GM12878 (cell line): ENCODE results near the gene MORC3. TPM values are rescaled to one million over a fixed set of nuclear protein-coding genes. Genes with fewer than 3 reads are reported as not detected.
"Not testable (repeated sequence)": the region's sequence is repeated elsewhere in the genome, so short reads cannot be mapped to it uniquely, and the experiment has no call there.

Experiments
- ATAC-seq: fragments of 200-7000 bp; cut with Tn5 transposase; 3 replicates; pipeline ENCODE4 v1.9.1; 2020; ENCODE audit warnings: mild to moderate bottlenecking, moderate library complexity
- BruUV-seq: library from RNA; stranded (reverse); fragments of 400-500 nt; replicated peaks from 2 replicates; lab custom pipeline; 2021; lab: Mats Ljungman, UMichigan
- CTCF ChIA-PET: fragments of 300-600 bp; sonication (Branson Sonifier 250); formaldehyde crosslinking; extraction: SDS; loops from one replicate; lab custom pipeline; 2021; ENCODE audit warnings: inconsistent platforms; lab: Yijun Ruan, JAX
- POLR2A ChIA-PET: fragments of 350-600 bp; formaldehyde crosslinking; extraction: SDS; loops from one replicate; lab custom pipeline; 2021; ENCODE audit warnings: inconsistent platforms; lab: Charles Lee
- RAD21 ChIA-PET: fragments of 300-600 bp; sonication (Branson Sonifier 250); formaldehyde crosslinking; loops from one replicate; lab custom pipeline; 2023; ENCODE audit warnings: antibody characterized with exemption; ENCODE audit not compliant: unreplicated experiment; lab: Charles Lee
- SMC1A ChIA-PET: fragments of 300-600 bp; sonication (Branson Sonifier 250); formaldehyde crosslinking; loops from one replicate; lab custom pipeline; 2023; ENCODE audit not compliant: unreplicated experiment, uncharacterized antibody; lab: Charles Lee
- DNase-seq: peaks from one replicate; pipeline ENCODE4 v3.0.0-alpha.2; 2011; ENCODE audit warnings: low read depth, low spot score
- FAIRE-seq: peaks from 3 replicates; lab custom pipeline; 2011; peaks lifted over from hg19 to GRCh38; lab: Jason Lieb, UNC
- H2AFZ ChIP-seq: 2 replicates; pipeline ENCODE4 v1.6.0; 2011; ENCODE audit warnings: low read depth, low read length, control low read depth; ENCODE audit not compliant: control insufficient read depth
- H3K27ac ChIP-seq: 2 replicates; pipeline ENCODE4 v1.5.1; 2011; ENCODE audit warnings: control low read depth; ENCODE audit not compliant: control insufficient read depth, insufficient read depth
- H3K27me3 ChIP-seq, 2 experiments: replicated peaks in 1 of 2; 2 replicates each; pipeline versions ENCODE4 v1.6.0 to v1.6.1; 2011; ENCODE audit warnings: low read length in 1 of 2; ENCODE audit not compliant: control insufficient read depth in 2 of 2, insufficient read depth in 2 of 2
- H3K36me3 ChIP-seq, 2 experiments: 2 replicates each; pipeline ENCODE4 v1.5.1; 2011; ENCODE audit warnings: low read length in 1 of 2; ENCODE audit not compliant: control insufficient read depth in 2 of 2, insufficient read depth in 2 of 2
- H3K4me1 ChIP-seq: 2 replicates; pipeline ENCODE4 v1.6.1; 2011; ENCODE audit warnings: mild to moderate bottlenecking, low read length, moderate library complexity, mixed read lengths; ENCODE audit not compliant: control insufficient read depth, insufficient read depth
- H3K4me2 ChIP-seq: 2 replicates; pipeline ENCODE4 v1.6.0; 2011; ENCODE audit warnings: control low read depth; ENCODE audit not compliant: control insufficient read depth, insufficient read depth
- H3K4me3 ChIP-seq: fragments of 200-600 bp; sonication (generic); 2 replicates; pipeline ENCODE4 v1.5.1; 2016
- H3K79me2 ChIP-seq: 2 replicates; pipeline ENCODE4 v1.6.0; 2011; ENCODE audit warnings: low read length; ENCODE audit not compliant: control insufficient read depth, insufficient read depth
- H3K9ac ChIP-seq: 2 replicates; pipeline ENCODE4 v1.8.0; 2011; ENCODE audit warnings: low read length, control low read depth, mixed read lengths; ENCODE audit not compliant: control insufficient read depth, insufficient read depth
- H3K9me3 ChIP-seq: replicated peaks from 3 replicates; pipeline ENCODE4 v1.5.1; 2011; ENCODE audit warnings: mild to moderate bottlenecking, low read length; ENCODE audit not compliant: control insufficient read depth, insufficient read depth
- H4K20me1 ChIP-seq: 2 replicates; pipeline ENCODE4 v1.6.0; 2011; ENCODE audit not compliant: control insufficient read depth, insufficient read depth
- KLF5 ChIP-seq: fragments of 450-650 bp; IDR thresholded peaks from 2 replicates; pipeline ENCODE4 v1.6.1; 2014; ENCODE audit warnings: mild to moderate bottlenecking; ENCODE audit not compliant: partially characterized antibody
- TARDBP ChIP-seq: IDR thresholded peaks from 2 replicates; pipeline ENCODE4 v1.6.1; 2016; ENCODE audit warnings: borderline replicate concordance
- YY1 ChIP-seq: IDR thresholded peaks from 2 replicates; pipeline ENCODE4 v1.6.1; 2011; ENCODE audit warnings: low read depth, mild to moderate bottlenecking, low read length
- WGBS: methylation state at CpG from one replicate; pipeline ENCODE4 v1.1.6; 2016; ENCODE audit warnings: low lambda C conversion rate; ENCODE audit not compliant: insufficient replicate concordance, insufficient coverage; ENCODE audit errors: missing lambda C conversion rate; 5-methylcytosine and 5-hydroxymethylcytosine counted together
- in situ Hi-C: fragments of 300-500 bp; cut with MboI; formaldehyde crosslinking; loops from 9 replicates; pipeline ENCODE4 v1.14.3; 2018; ENCODE audit warnings: mixed read lengths
- intact Hi-C: fragments of 100-400 bp; cut with micrococcal nuclease; formaldehyde crosslinking; loops from one replicate; pipeline ENCODE4 v1.14.2; 2022; ENCODE audit not compliant: unreplicated experiment
- polyA plus RNA-seq, 11 experiments: library from polyadenylated mRNA; depleted of rRNA in 4 of 11; unstranded in 6 of 11; stranded (reverse) in 5 of 11; fragments of >200 nt; fragmentation: Nextera tagmentation in 4 of 11; fragmentation: Illumina TruSeq in 1 of 11; extraction: Ambion mirVana in 4 of 11; extraction: Trizol in 1 of 11; gene quantifications; 1 replicate in 1 of 11; 2 replicates in 10 of 11; pipeline versions ENCODE4 v1.2.1 to v1.2.3, GENCODE V29; 2011 to 2016; ENCODE audit warnings: inconsistent platforms in 2 of 11, missing spikeins in 2 of 11, low read depth in 1 of 11
- total RNA-seq, 4 experiments: library from RNA; depleted of rRNA in 3 of 4; stranded (reverse); fragments of >200 nt in 3 of 4; fragmentation: Illumina TruSeq in 1 of 4; extraction: Trizol in 1 of 4; gene quantifications; 2 replicates each; pipeline versions ENCODE4 v1.2.1 to v1.2.3, GENCODE V29; 2013 to 2021

MORC3 gene
- total and polyA plus RNA-seq, 10 of the 15 experiments (the other 5 are each of a cell fraction or from before 2014, with no cell fraction given), result 5.5 to 29.9 (median 16.3) TPM

DNA sequence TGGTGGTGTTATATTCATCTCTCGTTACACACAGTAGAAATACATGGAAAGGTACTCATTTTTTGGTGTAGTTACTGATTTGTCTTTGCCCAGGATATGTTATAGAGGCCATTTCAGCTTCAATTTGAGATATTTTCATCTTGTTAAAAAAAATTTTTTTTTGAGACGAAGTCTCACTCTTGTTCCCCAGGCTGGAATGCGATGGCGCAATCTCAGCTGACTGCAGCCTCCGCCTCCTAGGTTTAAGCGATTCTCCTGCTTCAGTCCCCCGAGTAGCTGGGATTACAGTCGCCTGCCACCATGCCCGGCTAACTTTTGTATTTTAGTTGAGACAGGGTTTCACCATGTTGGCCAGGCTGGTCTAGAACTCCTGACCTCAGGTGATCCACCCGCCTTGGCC is 19.0 kb downstream of the MORC3 start:
- FAIRE-seq, result no peak
- no peaks in the 10 kb centered on the region for H3K9me3 ChIP-seq
- RAD21 ChIA-PET, result no interaction called here
- POLR2A ChIA-PET, result no interaction called here
- intact Hi-C loops (no loop called here), in situ Hi-C loops (no loop called here)
- no peak overlapping the region for H2AFZ ChIP-seq
- H3K36me3 ChIP-seq, result peaks cover 3 to 23% of the 10 kb centered on the region in 2 experiments
- DNase-seq, result no peak
- H3K27ac ChIP-seq, result no peak overlapping the region
- no peak for ATAC-seq
- no TSS peak for BruUV-seq
- CTCF ChIA-PET, result interaction anchor here (1.3 kb wide), 1 partner anchor 198 kb away, joined by 3 read pairs; no protein-coding TSS in a partner anchor
- H3K9ac ChIP-seq, result no peak overlapping the region
- TF ChIP-seq YY1 (no peak), TARDBP (no peak), KLF5 (no peak)
- H3K27me3 ChIP-seq, result no peaks in the 10 kb centered on the region
- no peaks in the 10 kb centered on the region for H3K4me1 ChIP-seq
- SMC1A ChIA-PET, result no interaction called here
- H3K4me2 ChIP-seq, result no peak overlapping the region
- no peaks in the 10 kb centered on the region for H4K20me1 ChIP-seq
- H3K4me3 ChIP-seq, result no peak overlapping the region
- over 99% methylated on average over 10 of the region's 10 CpGs for WGBS
- no peaks in the 10 kb centered on the region; the same call in 1 of the 2 replicates for H3K79me2 ChIP-seq

DNA sequence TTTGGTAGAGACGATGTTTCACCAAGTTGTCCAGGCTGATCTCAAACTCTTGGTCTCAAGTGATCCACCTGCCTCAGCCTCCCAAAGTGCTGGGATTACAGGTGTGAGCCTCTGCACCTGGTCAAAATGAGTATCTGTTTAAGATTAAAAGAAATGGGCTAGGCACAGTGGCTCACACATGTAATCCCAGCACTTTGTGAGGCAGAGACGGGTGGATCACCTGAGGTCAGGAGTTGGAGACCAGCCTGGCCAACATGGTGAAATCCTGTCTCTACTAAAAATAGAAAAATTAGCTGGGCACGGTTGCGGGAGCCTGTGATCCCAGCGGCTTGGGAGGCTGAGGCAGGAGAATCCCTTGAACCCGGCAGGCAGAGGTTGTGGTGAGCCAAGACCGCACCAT is 22.6 kb downstream of the MORC3 start:
- WGBS, result 93% methylated on average over 7 of the region's 7 CpGs
- BruUV-seq, H3K9ac ChIP-seq, H3K4me3 ChIP-seq, H3K4me2 ChIP-seq, DNase-seq, SMC1A ChIA-PET, H3K4me1 ChIP-seq, H2AFZ ChIP-seq, H3K27me3 ChIP-seq, FAIRE-seq, in situ Hi-C loops, intact Hi-C loops, POLR2A ChIA-PET, CTCF ChIA-PET, H3K9me3 ChIP-seq, H3K27ac ChIP-seq, H3K79me2 ChIP-seq, ATAC-seq, H4K20me1 ChIP-seq, RAD21 ChIA-PET: not testable (repeated sequence)
- peaks cover 8 to 20% of the 10 kb centered on the region in 2 experiments for H3K36me3 ChIP-seq
